H9 (cell line): ENCODE data around the gene PSMA2. TPM values are rescaled to one million over a fixed set of nuclear protein-coding genes. Genes with fewer than 3 reads are reported as not detected.

Source experiments
- DNase-seq: peaks from one replicate; pipeline ENCODE4 v3.0.0-alpha.2; 2017
- H2AFZ ChIP-seq: one replicate; pipeline ENCODE4 v1.6.1; 2013; ENCODE audit warnings: mild to moderate bottlenecking, low read length, control low read depth, moderate library complexity
- H2AK5ac ChIP-seq: 2 replicates; pipeline ENCODE4 v1.6.1; 2013; ENCODE audit warnings: low read length, control low read depth, mixed read lengths; ENCODE audit not compliant: insufficient read length
- H2BK120ac ChIP-seq: one replicate; pipeline ENCODE4 v1.6.1; 2013; ENCODE audit warnings: low read depth, mild to moderate bottlenecking, low read length, control low read depth, inconsistent platforms; ENCODE audit not compliant: poor library complexity, severe bottlenecking
- H2BK12ac ChIP-seq: 2 replicates; pipeline ENCODE4 v1.6.1; 2013; ENCODE audit warnings: low read length, control low read depth, mixed read lengths, low read depth; ENCODE audit not compliant: insufficient read length
- H2BK15ac ChIP-seq: 2 replicates; pipeline ENCODE4 v1.6.1; 2013; ENCODE audit warnings: low read depth, low read length, control low read depth
- H2BK20ac ChIP-seq: one replicate; pipeline ENCODE4 v1.6.1; 2013; ENCODE audit warnings: low read depth, mild to moderate bottlenecking, low read length, control low read depth, inconsistent platforms; ENCODE audit not compliant: poor library complexity, severe bottlenecking
- H2BK5ac ChIP-seq: 2 replicates; pipeline ENCODE4 v1.6.1; 2013; ENCODE audit warnings: low read length, control low read depth, mixed read lengths; ENCODE audit not compliant: insufficient read length
- H3K14ac ChIP-seq: 2 replicates; pipeline ENCODE4 v1.6.1; 2013; ENCODE audit warnings: low read length, control low read depth; ENCODE audit not compliant: insufficient read depth
- H3K18ac ChIP-seq: 2 replicates; pipeline ENCODE4 v1.6.1; 2013; ENCODE audit warnings: low read depth, mild to moderate bottlenecking, mixed read lengths, low read length, control low read depth; ENCODE audit not compliant: insufficient read length
- H3K23ac ChIP-seq: 2 replicates; pipeline ENCODE4 v1.6.1; 2013; ENCODE audit warnings: low read length, control low read depth, mixed read lengths, low read depth; ENCODE audit not compliant: insufficient read length
- H3K23me2 ChIP-seq: 2 replicates; pipeline ENCODE4 v1.6.1; 2013; ENCODE audit warnings: low read depth, mild to moderate bottlenecking, mixed read lengths, low read length, control low read depth; ENCODE audit not compliant: insufficient read length, poor library complexity, severe bottlenecking
- H3K27ac ChIP-seq: 2 replicates; pipeline ENCODE4 v1.5.1; 2013; ENCODE audit warnings: low read length, control low read depth, mixed read lengths, low read depth; ENCODE audit not compliant: insufficient read length
- H3K27me3 ChIP-seq: 2 replicates; pipeline ENCODE4 v1.6.1; 2013; ENCODE audit warnings: low read length, control low read depth, inconsistent platforms; ENCODE audit not compliant: insufficient read depth
- H3K4ac ChIP-seq: 2 replicates; pipeline ENCODE4 v1.6.1; 2013; ENCODE audit warnings: low read depth, mild to moderate bottlenecking, control low read depth, inconsistent platforms, low read length, moderate library complexity
- H3K4me1 ChIP-seq: 2 replicates; pipeline ENCODE4 v1.6.1; 2013; ENCODE audit warnings: low read length, control low read depth, inconsistent platforms; ENCODE audit not compliant: insufficient read depth
- H3K4me2 ChIP-seq: 2 replicates; pipeline ENCODE4 v1.6.1; 2013; ENCODE audit warnings: low read length, control low read depth, mixed read lengths; ENCODE audit not compliant: insufficient read length, insufficient read depth
- H3K56ac ChIP-seq: 2 replicates; pipeline ENCODE4 v1.6.1; 2013; ENCODE audit warnings: low read depth, mild to moderate bottlenecking, mixed read lengths, low read length, control low read depth; ENCODE audit not compliant: insufficient read length
- H3K79me1 ChIP-seq: 2 replicates; pipeline ENCODE4 v1.6.1; 2013; ENCODE audit warnings: low read depth, mild to moderate bottlenecking, moderate library complexity, low read length, control low read depth, inconsistent platforms; ENCODE audit not compliant: insufficient read depth, poor library complexity, severe bottlenecking
- H3K79me2 ChIP-seq: 2 replicates; pipeline ENCODE4 v1.6.1; 2013; ENCODE audit warnings: low read length, control low read depth, inconsistent platforms; ENCODE audit not compliant: insufficient read depth
- H3K9ac ChIP-seq: 2 replicates; pipeline ENCODE4 v1.6.1; 2013; ENCODE audit warnings: low read length, control low read depth, mixed read lengths; ENCODE audit not compliant: insufficient read length; ENCODE audit errors: extremely low read depth
- H3K9me3 ChIP-seq: one replicate; pipeline ENCODE4 v1.6.1; 2013; ENCODE audit warnings: low read depth, low read length, inconsistent platforms; ENCODE audit not compliant: control insufficient read depth
- H3T11ph ChIP-seq: one replicate; pipeline ENCODE4 v1.6.1; 2013; ENCODE audit warnings: mild to moderate bottlenecking, low read length, control low read depth, inconsistent platforms
- H4K20me1 ChIP-seq: one replicate; pipeline ENCODE4 v1.6.1; 2013; ENCODE audit not compliant: control insufficient read depth, insufficient read length, insufficient read depth
- H4K5ac ChIP-seq: 2 replicates; pipeline ENCODE4 v1.6.1; 2013; ENCODE audit warnings: low read depth, mild to moderate bottlenecking, mixed read lengths, low read length, control low read depth; ENCODE audit not compliant: insufficient read length
- H4K8ac ChIP-seq: replicated peaks from 2 replicates; pipeline ENCODE4 v1.6.1; 2013; ENCODE audit warnings: low read length, control low read depth, mixed read lengths, low read depth; ENCODE audit not compliant: insufficient read length
- H4K91ac ChIP-seq: 2 replicates; pipeline ENCODE4 v1.6.1; 2013; ENCODE audit warnings: low read depth, mild to moderate bottlenecking, moderate library complexity, mixed read lengths, low read length, control low read depth; ENCODE audit not compliant: insufficient read length
- H3K27ac Mint-ChIP-seq, 3 experiments: 2 replicates in 2 of 3; 3 replicates in 1 of 3; pipeline ENCODE4 v1.8.0; 2020 to 2021; ENCODE audit warnings: mixed read lengths in 3 of 3, mild to moderate bottlenecking in 1 of 3, moderate library complexity in 1 of 3
- H3K27me3 Mint-ChIP-seq: 2 replicates; pipeline ENCODE4 v1.8.0; 2021; ENCODE audit warnings: low read depth, mild to moderate bottlenecking, moderate library complexity, mixed read lengths
- H3K36me3 Mint-ChIP-seq, 3 experiments: 2 replicates in 2 of 3; 3 replicates in 1 of 3; pipeline ENCODE4 v1.8.0; 2020 to 2021; ENCODE audit warnings: low read depth in 3 of 3, mixed read lengths in 3 of 3; ENCODE audit not compliant: insufficient read depth in 1 of 3
- H3K4me1 Mint-ChIP-seq, 2 experiments: 2 replicates each; pipeline ENCODE4 v1.8.0; 2020; ENCODE audit warnings: mixed read lengths in 2 of 2
- H3K4me3 Mint-ChIP-seq, 2 experiments: 2 replicates in 1 of 2; 3 replicates in 1 of 2; pipeline ENCODE4 v1.8.0; 2020 to 2021; ENCODE audit warnings: mild to moderate bottlenecking in 2 of 2, mixed read lengths in 2 of 2, moderate library complexity in 1 of 2
- H3K9me3 Mint-ChIP-seq, 2 experiments: 2 replicates in 1 of 2; 3 replicates in 1 of 2; pipeline ENCODE4 v1.8.0; 2020; ENCODE audit warnings: mild to moderate bottlenecking in 2 of 2, mixed read lengths in 2 of 2, moderate library complexity in 1 of 2
- CTCF ChIP-seq: fragments of 200-600 bp; sonication (generic); conservative IDR thresholded peaks from 3 replicates; pipeline ENCODE4 v1.8.0; 2021; ENCODE audit warnings: antibody characterized with exemption, mild to moderate bottlenecking
- WGBS: extraction: QIAGEN DNeasy Blood & Tissue Kit; methylation state at CpG from one replicate; pipeline ENCODE4 v1.1.7; 2013; ENCODE audit warnings: missing lambda C conversion rate, low lambda C conversion rate, mixed read lengths; ENCODE audit not compliant: insufficient read length; ENCODE audit errors: extremely low coverage; 5-methylcytosine and 5-hydroxymethylcytosine counted together
- total RNA-seq: library from RNA; stranded (reverse); gene quantifications from 2 replicates; pipeline ENCODE4 v1.2.1, GENCODE V29; 2021

The PSMA2 gene
- total RNA-seq, 1 experiment from 2014 or later = 227 TPM

GRCh38 chr7:42959549-42959948 lies 27.6 kb upstream of the PSMA2 start:
- no peak for TF ChIP-seq CTCF
- Histone ChIP-seq H3K23me2 (no peaks in the 10 kb centered on the region), H3K4me1 (no peaks in the 10 kb centered on the region), H3K18ac (no peak overlapping the region), H4K91ac (no peak overlapping the region), H3K79me1 (no peaks in the 10 kb centered on the region), H3K9me3 (peaks cover 6% of the 10 kb centered on the region), H2BK5ac (no peak overlapping the region), H3K27ac (no peak overlapping the region), H3K4me2 (no peak overlapping the region), H2AK5ac (no peak overlapping the region), H2BK120ac (no peak overlapping the region), H2AFZ (no peak overlapping the region), H2BK20ac (no peak overlapping the region), H3K23ac (no peak overlapping the region), H2BK15ac (no peak overlapping the region), H3T11ph (no peak overlapping the region), H2BK12ac (no peak overlapping the region), H4K8ac (no peak overlapping the region), H3K4ac (no peak overlapping the region), H3K79me2 (no peaks in the 10 kb centered on the region), H4K20me1 (no peaks in the 10 kb centered on the region), H3K27me3 (no peaks in the 10 kb centered on the region), H4K5ac (no peak overlapping the region), H3K14ac (no peak overlapping the region), H3K56ac (no peak overlapping the region), H3K9ac (no peak overlapping the region)
- DNase-seq = no peak
- Mint-ChIP-seq H3K36me3 (peaks cover 12 to 33% (median 20%) of the 10 kb centered on the region in 3 experiments), H3K27me3 (no peaks in the 10 kb centered on the region; the same call in 1 of the 2 replicates), H3K4me1 (peaks cover 13 to 14% of the 10 kb centered on the region in 2 experiments), H3K4me3 (no peak overlapping the region), H3K9me3 (peaks cover 31 to 37% of the 10 kb centered on the region in 2 experiments; a peak in 4 of 5 replicates), H3K27ac (no peak overlapping the region)
- no CpG with 5 or more reads among the region's 2 CpGs for WGBS
